ENCODE results near the gene ZMYM3.

ZMYM3 gene

GRCh38 chrX:71222929-71223328 lies 31.0 kb downstream of the ZMYM3 start, which contains the start of gene GJB1:
TSS of gene GJB1 (plus strand) at chrX:71223224. CDS start at chrX:71223708, 484 bp downstream.
- no peak for TF ChIP-seq CTCF (conservative IDR thresholded peaks at IDR 0.05; ENCODE audit: control insufficient read depth, insufficient read depth, low read depth, low read length)
- no peak within 1 kb of the TSS for H3K4me3 ChIP-seq (ENCODE audit: control insufficient read depth, low read depth, low read length)
- DNase-seq (ENCODE audit: low read depth) = no peak

DNA sequence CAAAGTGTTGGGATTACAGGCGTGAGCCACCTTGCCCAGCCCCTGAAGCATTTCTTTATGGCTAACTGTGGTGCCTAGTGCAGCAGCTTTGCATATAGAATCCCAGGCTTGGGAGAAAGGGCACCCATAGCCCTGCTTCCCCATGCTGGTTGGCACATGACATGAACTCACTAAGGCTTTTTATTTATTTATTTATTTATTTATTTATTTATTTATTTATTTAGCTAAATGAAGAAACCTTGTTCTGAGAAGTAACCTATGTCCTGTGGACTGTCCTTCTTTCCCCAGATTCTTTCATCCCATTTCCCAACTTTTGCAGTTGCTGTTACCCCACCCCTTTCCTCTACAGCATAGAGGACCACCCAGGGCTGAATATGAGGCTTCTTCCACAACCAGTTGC lies 32.8 kb downstream of the ZMYM3 start:
- no peak for TF ChIP-seq CTCF (conservative IDR thresholded peaks at IDR 0.05; ENCODE audit: control insufficient read depth, insufficient read depth, low read depth, low read length)
- no peak for DNase-seq (ENCODE audit: low read depth)
- no peak overlapping the region for H3K4me3 ChIP-seq (ENCODE audit: control insufficient read depth, low read depth, low read length)

DNA sequence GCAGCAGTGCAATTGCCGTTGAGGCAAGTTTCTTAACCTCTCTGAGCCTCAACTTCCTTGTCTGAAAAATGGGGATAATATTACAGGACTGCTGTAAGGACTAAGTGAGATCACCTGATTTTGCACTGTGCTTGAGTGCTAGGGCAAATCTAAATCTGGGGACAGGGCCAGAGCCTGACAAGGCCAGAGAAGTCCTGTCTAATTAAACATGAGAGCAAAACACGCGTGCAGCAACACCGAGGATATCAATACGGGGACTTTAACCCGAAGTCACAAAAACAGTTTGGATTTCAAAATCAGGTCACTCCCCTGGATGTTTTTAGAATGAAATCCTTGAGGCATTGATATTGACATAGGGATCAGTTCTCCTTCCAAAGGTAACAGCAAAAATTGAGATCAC lies 36.6 kb downstream of the ZMYM3 start:
- no peak for TF ChIP-seq CTCF (conservative IDR thresholded peaks at IDR 0.05; ENCODE audit: control insufficient read depth, insufficient read depth, low read depth, low read length)
- no peak overlapping the region for H3K4me3 ChIP-seq (ENCODE audit: control insufficient read depth, low read depth, low read length)
- DNase-seq (ENCODE audit: low read depth) = no peak

DNA sequence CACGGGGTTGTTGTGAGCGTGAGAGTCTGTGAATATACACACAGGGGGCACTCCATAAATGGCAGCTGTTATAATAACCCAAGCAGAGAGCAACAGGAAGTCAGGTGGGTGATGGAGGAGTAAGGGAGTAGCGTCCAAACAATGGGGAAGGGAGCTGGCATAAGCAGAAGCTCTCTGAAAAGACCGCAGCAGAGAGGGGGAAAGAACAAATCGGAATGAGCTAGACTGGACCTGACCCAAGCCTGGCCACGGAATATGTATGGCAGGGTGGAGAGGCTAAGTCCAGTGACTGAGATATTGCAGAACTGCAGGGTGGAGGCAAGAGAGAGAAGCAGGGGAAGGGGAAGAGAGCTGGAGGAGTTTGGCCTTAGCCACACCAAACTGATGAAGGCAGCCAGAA lies 37.5 kb downstream of the ZMYM3 start:
- no peak overlapping the region for H3K4me3 ChIP-seq (ENCODE audit: control insufficient read depth, low read depth, low read length)
- no peak for TF ChIP-seq CTCF (conservative IDR thresholded peaks at IDR 0.05; ENCODE audit: control insufficient read depth, insufficient read depth, low read depth, low read length)
- no peak for DNase-seq (ENCODE audit: low read depth)

DNA sequence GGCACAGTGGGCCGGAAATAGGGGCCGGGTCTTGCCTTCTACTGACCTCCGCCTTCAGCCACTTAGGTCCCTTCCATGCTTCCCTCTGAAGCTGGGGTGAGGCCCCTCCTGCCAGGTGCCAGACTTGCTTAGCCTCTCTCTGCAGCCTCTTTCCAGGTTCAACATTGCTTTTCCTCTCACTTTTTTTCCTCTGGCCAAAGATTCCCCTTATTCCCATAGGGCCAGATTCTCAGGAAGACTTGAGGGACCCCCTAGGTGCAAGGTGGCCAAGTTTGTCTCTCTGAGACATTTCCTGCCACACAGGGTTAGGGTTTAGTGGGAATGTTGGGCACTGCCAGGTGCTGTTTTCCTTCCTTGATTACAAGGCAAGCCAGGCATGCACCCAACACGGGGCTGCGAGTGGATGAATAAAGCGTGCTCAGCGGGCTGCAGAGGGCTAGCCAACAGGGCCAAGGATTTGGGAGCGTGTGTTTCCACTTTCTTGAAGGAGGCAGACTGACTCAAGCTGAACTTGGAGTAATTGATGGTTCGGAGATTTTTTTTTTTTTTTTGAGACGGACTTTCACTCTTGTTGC lies 38.5 kb downstream of the ZMYM3 start:
- no peak overlapping the region for H3K4me3 ChIP-seq (ENCODE audit: control insufficient read depth, low read depth, low read length)
- no peak for DNase-seq (ENCODE audit: low read depth)
- TF ChIP-seq CTCF (conservative IDR thresholded peaks at IDR 0.05; ENCODE audit: control insufficient read depth, insufficient read depth, low read depth, low read length) = no peak

- no peak for DNase-seq (ENCODE audit: low read depth)
- H3K4me3 ChIP-seq (ENCODE audit: control insufficient read depth, low read depth, low read length) = no peak overlapping the region
- TF ChIP-seq CTCF (conservative IDR thresholded peaks at IDR 0.05; ENCODE audit: control insufficient read depth, insufficient read depth, low read depth, low read length) = no peak
Observed at GRCh38 chrX:71214604-71215337, 39.2 kb downstream of the ZMYM3 start.

All from fibroblast of mammary gland (primary cell).